GM10266 (cell line): Measurements from ENCODE around the gene RPL28.

Source experiments
- DNase-seq: peaks from one replicate; pipeline ENCODE4 v3.0.0; 2012; ENCODE audit errors: extremely low spot score
- TF ChIP-seq, protein P1 (sequence below): IDR thresholded peaks from 2 replicates; pipeline ENCODE4 v1.5.1; 2012; ENCODE audit warnings: mild to moderate bottlenecking, low read depth; ENCODE audit not compliant: control insufficient read depth, insufficient read depth; ENCODE audit errors: missing control alignments

Gene RPL28

GRCh38 chr19:55354698-55355212, 31.0 kb upstream of the RPL28 start, which contains the start of gene COX6B2:
TSS of gene COX6B2 (minus strand) at chr19:55354719. CDS start at chr19:55354521, 198 bp downstream.
- no peak for DNase-seq
- TF ChIP-seq, protein P1, sequence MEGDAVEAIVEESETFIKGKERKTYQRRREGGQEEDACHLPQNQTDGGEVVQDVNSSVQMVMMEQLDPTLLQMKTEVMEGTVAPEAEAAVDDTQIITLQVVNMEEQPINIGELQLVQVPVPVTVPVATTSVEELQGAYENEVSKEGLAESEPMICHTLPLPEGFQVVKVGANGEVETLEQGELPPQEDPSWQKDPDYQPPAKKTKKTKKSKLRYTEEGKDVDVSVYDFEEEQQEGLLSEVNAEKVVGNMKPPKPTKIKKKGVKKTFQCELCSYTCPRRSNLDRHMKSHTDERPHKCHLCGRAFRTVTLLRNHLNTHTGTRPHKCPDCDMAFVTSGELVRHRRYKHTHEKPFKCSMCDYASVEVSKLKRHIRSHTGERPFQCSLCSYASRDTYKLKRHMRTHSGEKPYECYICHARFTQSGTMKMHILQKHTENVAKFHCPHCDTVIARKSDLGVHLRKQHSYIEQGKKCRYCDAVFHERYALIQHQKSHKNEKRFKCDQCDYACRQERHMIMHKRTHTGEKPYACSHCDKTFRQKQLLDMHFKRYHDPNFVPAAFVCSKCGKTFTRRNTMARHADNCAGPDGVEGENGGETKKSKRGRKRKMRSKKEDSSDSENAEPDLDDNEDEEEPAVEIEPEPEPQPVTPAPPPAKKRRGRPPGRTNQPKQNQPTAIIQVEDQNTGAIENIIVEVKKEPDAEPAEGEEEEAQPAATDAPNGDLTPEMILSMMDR = no peak

GRCh38 chr19:55355213-55355821, 30.4 kb upstream of the RPL28 start:
- TF ChIP-seq, protein P1 = no peak
- no peak for DNase-seq

- TF ChIP-seq, protein P1 = no peak
- DNase-seq = no peak
These were observed 27.2 kb upstream of the RPL28 start for GRCh38 chr19:55358493-55358892.

GRCh38 chr19:55358943-55359908, 26.5 kb upstream of the RPL28 start:
- TF ChIP-seq, protein P1 = no peak
- no peak for DNase-seq

DNA sequence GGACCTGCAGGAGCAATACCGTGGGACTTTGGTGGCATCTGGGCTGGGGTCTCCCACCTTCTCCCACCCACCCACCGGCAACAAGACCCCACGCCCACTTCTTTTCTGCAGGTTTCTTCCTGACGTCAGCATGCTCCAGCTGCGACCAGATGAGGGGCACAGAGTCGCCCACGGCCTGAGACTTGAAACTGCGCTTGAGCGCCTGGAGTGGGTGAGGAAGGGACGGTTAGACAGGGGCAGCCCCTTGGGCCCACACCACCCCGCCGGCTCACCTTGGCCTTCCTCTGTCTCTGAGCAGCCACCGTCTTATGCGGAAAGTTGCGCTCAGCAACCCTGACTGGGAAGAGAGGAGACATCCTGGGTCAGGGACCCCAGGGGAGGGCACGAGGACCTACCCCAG, 24.8 kb upstream of the RPL28 start:
- TF ChIP-seq, protein P1 = no peak
- DNase-seq = no peak

GRCh38 chr19:55362174-55362989, 23.4 kb upstream of the RPL28 start:
- TF ChIP-seq, protein P1 = no peak
- no peak for DNase-seq
